ENCODE results near the gene OSBPL5.

GRCh38 chr11:3202305-3202704, 37.2 kb upstream of the OSBPL5 start:
- TF ChIP-seq CTCF (IDR thresholded peaks at IDR 0.05) (no peak), POLR2A (IDR thresholded peaks at IDR 0.05) (no peak)

Data from heart left ventricle (tissue), 13 donors.